WTC11 (cell line): Measurements from ENCODE around the gene KLHL12. TPM values are rescaled to one million over a fixed set of nuclear protein-coding genes. Genes with fewer than 3 reads are reported as not detected.

ENCODE experiments used
- ATAC-seq: fragments of 200-7000 bp; cut with Tn5 transposase; 2 replicates; pipeline ENCODE4 v1.10.0; 2021; ENCODE audit warnings: mild to moderate bottlenecking, moderate library complexity
- CTCF ChIA-PET: fragments of 300-600 bp; sonication (Branson Sonifier 250); formaldehyde crosslinking; loops from one replicate; lab custom pipeline; 2021; ENCODE audit warnings: antibody characterized with exemption; lab: Charles Lee
- POLR2A ChIA-PET: fragments of 350-600 bp; sonication (Branson Sonifier 250); formaldehyde crosslinking; loops from one replicate; lab custom pipeline; 2021; ENCODE audit warnings: antibody characterized with exemption; lab: Charles Lee
- DNase-seq: peaks from one replicate; pipeline ENCODE4 v3.0.0; 2021; ENCODE audit warnings: low spot score
- H3K27ac Mint-ChIP-seq: 2 replicates; pipeline ENCODE4 v1.8.0; 2021; ENCODE audit warnings: mixed read lengths
- H3K27me3 Mint-ChIP-seq: 2 replicates; pipeline ENCODE4 v1.8.0; 2021; ENCODE audit warnings: low read depth, mild to moderate bottlenecking, moderate library complexity, mixed read lengths
- H3K36me3 Mint-ChIP-seq: 2 replicates; pipeline ENCODE4 v1.8.0; 2021; ENCODE audit warnings: mixed read lengths
- H3K4me1 Mint-ChIP-seq: 2 replicates; pipeline ENCODE4 v1.8.0; 2022; ENCODE audit warnings: mixed read lengths
- H3K4me3 Mint-ChIP-seq: 2 replicates; pipeline ENCODE4 v1.8.0; 2021; ENCODE audit warnings: mild to moderate bottlenecking, moderate library complexity, mixed read lengths
- H3K9me3 Mint-ChIP-seq: 2 replicates; pipeline ENCODE4 v1.8.0; 2021; ENCODE audit warnings: mixed read lengths
- AR ChIP-seq: fragments of 250-450 bp; sonication (Bioruptor Pico); IDR thresholded peaks from 2 replicates; pipeline ENCODE4 v1.9.0; 2021; ENCODE audit warnings: mild to moderate bottlenecking
- ATF1 ChIP-seq: sonication (generic); formaldehyde crosslinking; IDR thresholded peaks from 2 replicates; pipeline ENCODE4 v1.8.1; 2023; ENCODE audit warnings: mild to moderate bottlenecking, moderate library complexity, missing genetic modification reagents
- CTCF ChIP-seq: fragments of 200-600 bp; IDR thresholded peaks from 2 replicates; pipeline ENCODE4 v1.8.0; 2022; ENCODE audit warnings: antibody characterized with exemption
- ERG ChIP-seq: fragments of 250-450 bp; sonication (Bioruptor Pico); IDR thresholded peaks from 2 replicates; pipeline ENCODE4 v1.8.0; 2021; ENCODE audit warnings: mild to moderate bottlenecking
- ESRRA ChIP-seq: sonication (generic); formaldehyde crosslinking; IDR thresholded peaks from 2 replicates; pipeline ENCODE4 v1.8.1; 2022; ENCODE audit warnings: mild to moderate bottlenecking, missing genetic modification reagents, borderline replicate concordance
- FOXK1 ChIP-seq: sonication (generic); formaldehyde crosslinking; IDR thresholded peaks from 2 replicates; pipeline ENCODE4 v1.8.0; 2022; ENCODE audit warnings: mild to moderate bottlenecking, moderate library complexity, missing genetic modification reagents
- GTF2I ChIP-seq: fragments of 250-450 bp; sonication (Bioruptor Pico); conservative IDR thresholded peaks from 2 replicates; pipeline ENCODE4 v1.4.0; 2021; ENCODE audit warnings: mild to moderate bottlenecking
- JAZF1 ChIP-seq: fragments of 250-450 bp; sonication (Bioruptor Pico); IDR thresholded peaks from 2 replicates; pipeline ENCODE4 v1.9.0; 2021; ENCODE audit warnings: moderate library complexity, mild to moderate bottlenecking, inconsistent platforms
- MAX ChIP-seq: sonication (generic); formaldehyde crosslinking; IDR thresholded peaks from 2 replicates; pipeline ENCODE4 v1.8.0; 2022; ENCODE audit warnings: mild to moderate bottlenecking, missing genetic modification reagents
- MXD4 ChIP-seq: fragments of 250-450 bp; sonication (Bioruptor Pico); IDR thresholded peaks from 2 replicates; pipeline ENCODE4 v1.8.0; 2021; ENCODE audit warnings: mild to moderate bottlenecking, moderate library complexity, borderline replicate concordance
- NR1H2 ChIP-seq: sonication (generic); formaldehyde crosslinking; IDR thresholded peaks from 2 replicates; pipeline ENCODE4 v1.9.0; 2021; ENCODE audit warnings: mild to moderate bottlenecking, moderate library complexity, missing genetic modification reagents
- NR2C2 ChIP-seq: sonication (generic); formaldehyde crosslinking; IDR thresholded peaks from 2 replicates; pipeline ENCODE4 v1.8.0; 2022; ENCODE audit warnings: mild to moderate bottlenecking, missing genetic modification reagents
- SMAD3 ChIP-seq: sonication (generic); formaldehyde crosslinking; IDR thresholded peaks from 2 replicates; pipeline ENCODE4 v1.8.0; 2022; ENCODE audit warnings: missing genetic modification reagents, mild to moderate bottlenecking, borderline replicate concordance
- SOX15 ChIP-seq: fragments of 250-450 bp; sonication (Bioruptor Pico); IDR thresholded peaks from 2 replicates; pipeline ENCODE4 v1.9.0; 2021; ENCODE audit warnings: mild to moderate bottlenecking
- STAT6 ChIP-seq: sonication (generic); formaldehyde crosslinking; conservative IDR thresholded peaks from 2 replicates; pipeline ENCODE4 v1.8.1; 2023; ENCODE audit warnings: mild to moderate bottlenecking, low read depth, missing genetic modification reagents, moderate library complexity
- TP53 ChIP-seq: sonication (generic); formaldehyde crosslinking; IDR thresholded peaks from 2 replicates; pipeline ENCODE4 v1.8.1; 2023; ENCODE audit warnings: mild to moderate bottlenecking, missing genetic modification reagents
- USF1 ChIP-seq: sonication (generic); formaldehyde crosslinking; IDR thresholded peaks from 2 replicates; pipeline ENCODE4 v1.8.0; 2022; ENCODE audit warnings: mild to moderate bottlenecking, missing genetic modification reagents
- ZNF121 ChIP-seq: sonication (generic); formaldehyde crosslinking; IDR thresholded peaks from 2 replicates; pipeline ENCODE4 v1.8.0; 2023; ENCODE audit warnings: missing genetic modification reagents
- ZNF219 ChIP-seq: sonication (generic); formaldehyde crosslinking; IDR thresholded peaks from 2 replicates; pipeline ENCODE4 v1.8.0; 2023; ENCODE audit warnings: missing genetic modification reagents, mild to moderate bottlenecking, borderline replicate concordance
- ZNF425 ChIP-seq: fragments of 250-450 bp; sonication (Bioruptor Pico); conservative IDR thresholded peaks from 2 replicates; pipeline ENCODE4 v1.9.0; 2021; ENCODE audit warnings: mild to moderate bottlenecking
- ZNF671 ChIP-seq: fragments of 250-450 bp; sonication (Bioruptor Pico); IDR thresholded peaks from 2 replicates; pipeline ENCODE4 v1.8.0; 2021; ENCODE audit warnings: mild to moderate bottlenecking
- ZSCAN18 ChIP-seq: fragments of 250-450 bp; sonication (Bioruptor Pico); IDR thresholded peaks from 2 replicates; pipeline ENCODE4 v2.1.2; 2022; ENCODE audit warnings: mild to moderate bottlenecking, moderate library complexity
- total RNA-seq: library from RNA; stranded (reverse); gene quantifications from 3 replicates; pipeline ENCODE4 v1.2.3, GENCODE V29; 2021

The KLHL12 gene
- total RNA-seq, 1 experiment from 2014 or later = 29.6 TPM

- TF ChIP-seq ESRRA (CRISPR knock-in tag) = no peak
- no peak for TF ChIP-seq CTCF
- no peak for TF ChIP-seq MXD4 (CRISPR knock-in tag)
- TF ChIP-seq JAZF1 (CRISPR knock-in tag) = no peak
- no peak for TF ChIP-seq MAX (CRISPR knock-in tag)
- no peak for TF ChIP-seq ATF1
- TF ChIP-seq FOXK1 = no peak
- TF ChIP-seq ZNF671 = no peak
- no peak for TF ChIP-seq ZSCAN18 (CRISPR knock-in tag)
- TF ChIP-seq ZNF425 (CRISPR knock-in tag) = no peak
- TF ChIP-seq GTF2I (CRISPR knock-in tag) = no peak
- no peak for TF ChIP-seq ZNF121 (CRISPR knock-in tag)
- TF ChIP-seq, all 79 proteins: peak for 0
- ATAC-seq = no peak
- no peak overlapping the region for H3K27ac Mint-ChIP-seq
- DNase-seq = no peak
- no peak overlapping the region for H3K4me3 Mint-ChIP-seq
- H3K9me3 Mint-ChIP-seq = no peaks in the 10 kb centered on the region
- peaks cover 32% of the 10 kb centered on the region for H3K36me3 Mint-ChIP-seq
- CTCF ChIA-PET = no interaction called here
- peaks cover 14% of the 10 kb centered on the region for H3K4me1 Mint-ChIP-seq
- H3K27me3 Mint-ChIP-seq = no peaks in the 10 kb centered on the region
- POLR2A ChIA-PET = interaction anchor here (2.0 kb wide), 1 partner anchor 29 kb away, joined by 6 read pairs; the partner anchor contains the start of gene RABIF
Measured at GRCh38 chr1:202858789-202859414, 68.1 kb downstream of the KLHL12 start.

GRCh38 chr1:202858331-202858730 is 68.7 kb downstream of the KLHL12 start:
- Mint-ChIP-seq H3K27ac (no peak overlapping the region), H3K4me3 (no peak overlapping the region), H3K4me1 (peaks cover 14% of the 10 kb centered on the region), H3K9me3 (no peaks in the 10 kb centered on the region), H3K36me3 (peaks cover 32% of the 10 kb centered on the region), H3K27me3 (no peaks in the 10 kb centered on the region)
- POLR2A ChIA-PET = no interaction called here
- no peak for DNase-seq
- ATAC-seq = no peak
- CTCF ChIA-PET = no interaction called here
- TF ChIP-seq ZNF219 (CRISPR knock-in tag) (no peak), ERG (CRISPR knock-in tag) (no peak), TP53 (CRISPR knock-in tag) (no peak), SOX15 (CRISPR knock-in tag) (no peak), SMAD3 (no peak), AR (CRISPR knock-in tag) (no peak), USF1 (CRISPR knock-in tag) (no peak), NR2C2 (CRISPR knock-in tag) (no peak), NR1H2 (CRISPR knock-in tag) (no peak), STAT6 (CRISPR knock-in tag) (no peak)
